ENCODE results near the gene ZNF92.
"Not testable (repeated sequence)": the region's sequence is repeated elsewhere in the genome, so short reads cannot be mapped to it uniquely, and the experiment has no call there.

The ZNF92 gene

GRCh38 chr7:65422670-65423069 lies 49.0 kb downstream of the ZNF92 start:
- Histone ChIP-seq H3K79me2 (ENCODE audit: insufficient read depth, low read length) (no peaks in the 10 kb centered on the region), H2AFZ (ENCODE audit: low read length) (no peak overlapping the region), H3K4me1 (ENCODE audit: insufficient read depth, low read length, severe bottlenecking) (no peaks in the 10 kb centered on the region), H3F3A (ENCODE audit: insufficient read depth, low read length) (no peaks in the 10 kb centered on the region), H3K27me3 (ENCODE audit: insufficient read depth, low read length) (no peaks in the 10 kb centered on the region), H3K27ac (ENCODE audit: low read depth, low read length, poor library complexity, severe bottlenecking) (no peak overlapping the region), H3K9me2 (ENCODE audit: low read depth, low read length) (no peaks in the 10 kb centered on the region), H4K20me1 (ENCODE audit: insufficient read depth, low read length) (no peaks in the 10 kb centered on the region), H3K4me3 (ENCODE audit: low read depth, low read length, poor library complexity, severe bottlenecking) (no peak overlapping the region), H3K4me2 (ENCODE audit: low read length) (no peak overlapping the region), H3K9me3 (ENCODE audit: low read length) (peaks cover 24% of the 10 kb centered on the region; the same call in 1 of the 2 replicates), H3K9ac (ENCODE audit: low read length) (no peak overlapping the region), H3K36me3 (ENCODE audit: insufficient read depth, low read length) (no peaks in the 10 kb centered on the region; the same call in 1 of the 2 replicates)
- TF ChIP-seq EZH2 (IDR thresholded peaks at IDR 0.05; ENCODE audit: borderline replicate concordance, low read length): no peak

- not testable (repeated sequence) for H3K9ac ChIP-seq (ENCODE audit: low read length); H3K79me2 ChIP-seq (ENCODE audit: insufficient read depth, low read length); H3K4me3 ChIP-seq (ENCODE audit: low read depth, low read length, poor library complexity, severe bottlenecking); H4K20me1 ChIP-seq (ENCODE audit: insufficient read depth, low read length); H3K9me2 ChIP-seq (ENCODE audit: low read depth, low read length); H3K4me1 ChIP-seq (ENCODE audit: insufficient read depth, low read length, severe bottlenecking); H3K36me3 ChIP-seq (ENCODE audit: insufficient read depth, low read length); H3K27ac ChIP-seq (ENCODE audit: low read depth, low read length, poor library complexity, severe bottlenecking); H3F3A ChIP-seq (ENCODE audit: insufficient read depth, low read length); H2AFZ ChIP-seq (ENCODE audit: low read length); H3K27me3 ChIP-seq (ENCODE audit: insufficient read depth, low read length); H3K4me2 ChIP-seq (ENCODE audit: low read length)
- peaks cover 24% of the 10 kb centered on the region; the same call in 1 of the 2 replicates for H3K9me3 ChIP-seq (ENCODE audit: low read length)
Measured at GRCh38 chr7:65423286-65423685, 49.6 kb downstream of the ZNF92 start.

- no peaks in the 10 kb centered on the region for H3K9me2 ChIP-seq (ENCODE audit: low read depth, low read length)
- H3F3A ChIP-seq (ENCODE audit: insufficient read depth, low read length): no peaks in the 10 kb centered on the region
- no peak overlapping the region for H3K4me3 ChIP-seq (ENCODE audit: low read depth, low read length, poor library complexity, severe bottlenecking)
- no peak overlapping the region for H3K9ac ChIP-seq (ENCODE audit: low read length)
- no peak overlapping the region for H3K4me2 ChIP-seq (ENCODE audit: low read length)
- no peak overlapping the region for H2AFZ ChIP-seq (ENCODE audit: low read length)
- H3K27ac ChIP-seq (ENCODE audit: low read depth, low read length, poor library complexity, severe bottlenecking): no peak overlapping the region
- H3K79me2 ChIP-seq (ENCODE audit: insufficient read depth, low read length): no peaks in the 10 kb centered on the region
- peaks cover 16% of the 10 kb centered on the region for H3K9me3 ChIP-seq (ENCODE audit: low read length)
- H4K20me1 ChIP-seq (ENCODE audit: insufficient read depth, low read length): no peaks in the 10 kb centered on the region
- H3K4me1 ChIP-seq (ENCODE audit: insufficient read depth, low read length, severe bottlenecking): no peaks in the 10 kb centered on the region
- TF ChIP-seq EZH2 (IDR thresholded peaks at IDR 0.05; ENCODE audit: borderline replicate concordance, low read length) (no peak), CTCF (IDR thresholded peaks at IDR 0.05; ENCODE audit: low read length) (no peak)
- no peaks in the 10 kb centered on the region for H3K36me3 ChIP-seq (ENCODE audit: insufficient read depth, low read length)
- H3K27me3 ChIP-seq (ENCODE audit: insufficient read depth, low read length): no peaks in the 10 kb centered on the region
Measured at GRCh38 chr7:65429642-65430343, 56.1 kb downstream of the ZNF92 start.

- Histone ChIP-seq H3K27ac (ENCODE audit: low read depth, low read length, poor library complexity, severe bottlenecking) (no peak overlapping the region), H3K4me2 (ENCODE audit: low read length) (no peak overlapping the region), H2AFZ (ENCODE audit: low read length) (no peak overlapping the region), H3F3A (ENCODE audit: insufficient read depth, low read length) (no peaks in the 10 kb centered on the region), H3K9me2 (ENCODE audit: low read depth, low read length) (no peaks in the 10 kb centered on the region), H3K9me3 (ENCODE audit: low read length) (peaks cover 16% of the 10 kb centered on the region), H4K20me1 (ENCODE audit: insufficient read depth, low read length) (no peaks in the 10 kb centered on the region), H3K9ac (ENCODE audit: low read length) (no peak overlapping the region), H3K27me3 (ENCODE audit: insufficient read depth, low read length) (no peaks in the 10 kb centered on the region), H3K4me1 (ENCODE audit: insufficient read depth, low read length, severe bottlenecking) (no peaks in the 10 kb centered on the region), H3K36me3 (ENCODE audit: insufficient read depth, low read length) (no peaks in the 10 kb centered on the region), H3K79me2 (ENCODE audit: insufficient read depth, low read length) (no peaks in the 10 kb centered on the region), H3K4me3 (ENCODE audit: low read depth, low read length, poor library complexity, severe bottlenecking) (no peak overlapping the region)
- TF ChIP-seq EZH2 (IDR thresholded peaks at IDR 0.05; ENCODE audit: borderline replicate concordance, low read length): no peak
Measured at GRCh38 chr7:65430344-65431186, 56.9 kb downstream of the ZNF92 start.

Measured in OCI-LY1 (cell line).